AG04449 (cell line): ENCODE measurements around the gene NTSR1.

ENCODE experiments used
- CTCF ChIA-PET: fragments of 350-600 bp; formaldehyde crosslinking; extraction: SDS; loops from one replicate; lab custom pipeline; 2021; ENCODE audit warnings: antibody characterized with exemption; lab: Yijun Ruan, JAX
- POLR2A ChIA-PET: fragments of 400-600, 350-600 bp; formaldehyde crosslinking; extraction: SDS; loops from one replicate; lab custom pipeline; 2020; ENCODE audit warnings: antibody characterized with exemption, inconsistent platforms; lab: Yijun Ruan, JAX
- DNase-seq: peaks from one replicate; pipeline ENCODE4 v3.0.0-alpha.2; 2010; ENCODE audit warnings: low read depth, low spot score
- H3K4me3 ChIP-seq: 2 replicates; pipeline ENCODE4 v1.5.1; 2011; ENCODE audit warnings: low read depth, mild to moderate bottlenecking, control low read depth, low read length
- CTCF ChIP-seq: IDR thresholded peaks from one replicate; pipeline ENCODE4 v1.5.1; 2011; ENCODE audit warnings: mild to moderate bottlenecking, moderate library complexity, low read length, control low read depth, inconsistent platforms; ENCODE audit not compliant: insufficient read depth; ENCODE audit errors: missing control alignments

Gene NTSR1

GRCh38 chr20:62799459-62799858 is 90.8 kb downstream of the NTSR1 start:
- H3K4me3 ChIP-seq: no peak overlapping the region
- no peak for TF ChIP-seq CTCF
- POLR2A ChIA-PET: interaction anchor here (0.7 kb wide), 1 partner anchor 53 kb away, joined by 4 read pairs; no protein-coding TSS in a partner anchor
- CTCF ChIA-PET: interaction anchor here (3.1 kb wide), 1 partner anchor 9 kb away, joined by 28 read pairs; no protein-coding TSS in a partner anchor
- DNase-seq: no peak

GRCh38 chr20:62799873-62800272 is 91.2 kb downstream of the NTSR1 start:
- H3K4me3 ChIP-seq: no peak overlapping the region
- ChIA-PET POLR2A (interaction anchor here (1.1 kb wide), 1 partner anchor 15 kb away, joined by 6 read pairs; no protein-coding TSS in a partner anchor), CTCF (interaction anchor here (3.1 kb wide), 1 partner anchor 8 kb away, joined by 28 read pairs; no protein-coding TSS in a partner anchor)
- no peak for DNase-seq
- TF ChIP-seq CTCF: no peak

- H3K4me3 ChIP-seq: no peak overlapping the region
- POLR2A ChIA-PET: interaction anchor here (1.1 kb wide), 1 partner anchor 14 kb away, joined by 6 read pairs; no protein-coding TSS in a partner anchor
- DNase-seq: no peak
- TF ChIP-seq CTCF: no peak
- CTCF ChIA-PET: interaction anchor here (1.7 kb wide), 1 partner anchor 10 kb away, joined by 3 read pairs; no protein-coding TSS in a partner anchor
These were observed 92.0 kb downstream of the NTSR1 start for GRCh38 chr20:62800314-62801259.

GRCh38 chr20:62801284-62802010 is 92.8 kb downstream of the NTSR1 start:
- no peak for TF ChIP-seq CTCF
- DNase-seq: no peak
- ChIA-PET CTCF (interaction anchor here (1.7 kb wide), 1 partner anchor 9 kb away, joined by 3 read pairs; no protein-coding TSS in a partner anchor), POLR2A (no interaction called here)
- no peak overlapping the region for H3K4me3 ChIP-seq

GRCh38 chr20:62802026-62802712 is 93.5 kb downstream of the NTSR1 start:
- no peak overlapping the region for H3K4me3 ChIP-seq
- ChIA-PET POLR2A (no interaction called here), CTCF (interaction anchor here (1.7 kb wide), 1 partner anchor 8 kb away, joined by 3 read pairs; no protein-coding TSS in a partner anchor)
- DNase-seq: no peak
- TF ChIP-seq CTCF: no peak
